ENCODE data around the gene SEMG1. TPM values are rescaled to one million over a fixed set of nuclear protein-coding genes. Genes with fewer than 3 reads are reported as not detected.

The SEMG1 gene
- not detected in 2 replicates for total RNA-seq
- long read RNA-seq, result 0 reads

GRCh38 chr20:45206725-45207124 is at the start of gene SEMG1:
Gene SEMG1 (plus strand): TSS chr20:45207033. CDS start chr20:45207054, 21 bp downstream.
- Mint-ChIP-seq H3K4me3 (ENCODE audit: unreplicated experiment) (no peak within 1 kb of the TSS), H3K27ac (ENCODE audit: unreplicated experiment) (no peak within 1 kb of the TSS), H3K36me3 (ENCODE audit: unreplicated experiment) (no peaks in the 10 kb centered on the region), H3K9me3 (ENCODE audit: unreplicated experiment) (no peaks in the 10 kb centered on the region), H3K27me3 (ENCODE audit: unreplicated experiment) (peaks cover 40% of the 10 kb centered on the region), H3K4me1 (ENCODE audit: unreplicated experiment) (no peaks in the 10 kb centered on the region)
- TF ChIP-seq CTCF (IDR thresholded peaks at IDR 0.05), result no peak
- no peak for DNase-seq (ENCODE audit: extremely low spot score, unreplicated experiment)

GRCh38 chr20:45157962-45158361 is 48.9 kb upstream of the SEMG1 start:
- peaks cover 31% of the 10 kb centered on the region for H3K27me3 Mint-ChIP-seq (ENCODE audit: unreplicated experiment)
- no peaks in the 10 kb centered on the region for H3K4me1 Mint-ChIP-seq (ENCODE audit: unreplicated experiment)
- no peaks in the 10 kb centered on the region for H3K36me3 Mint-ChIP-seq (ENCODE audit: unreplicated experiment)
- H3K9me3 Mint-ChIP-seq (ENCODE audit: unreplicated experiment), result peaks cover 19% of the 10 kb centered on the region
- no peak overlapping the region for H3K4me3 Mint-ChIP-seq (ENCODE audit: unreplicated experiment)
- TF ChIP-seq CTCF (IDR thresholded peaks at IDR 0.05), result no peak
- no peak for DNase-seq (ENCODE audit: extremely low spot score, unreplicated experiment)
- no peak overlapping the region for H3K27ac Mint-ChIP-seq (ENCODE audit: unreplicated experiment)

- peaks cover 24% of the 10 kb centered on the region for H3K9me3 Mint-ChIP-seq (ENCODE audit: unreplicated experiment)
- H3K4me3 Mint-ChIP-seq (ENCODE audit: unreplicated experiment), result no peak overlapping the region
- no peak overlapping the region for H3K27ac Mint-ChIP-seq (ENCODE audit: unreplicated experiment)
- H3K27me3 Mint-ChIP-seq (ENCODE audit: unreplicated experiment), result peaks cover 45% of the 10 kb centered on the region
- TF ChIP-seq CTCF (IDR thresholded peaks at IDR 0.05), result no peak
- DNase-seq (ENCODE audit: extremely low spot score, unreplicated experiment), result no peak
- H3K36me3 Mint-ChIP-seq (ENCODE audit: unreplicated experiment), result no peaks in the 10 kb centered on the region
- no peaks in the 10 kb centered on the region for H3K4me1 Mint-ChIP-seq (ENCODE audit: unreplicated experiment)
Observed at GRCh38 chr20:45163083-45163803, 43.6 kb upstream of the SEMG1 start.

- Mint-ChIP-seq H3K4me3 (ENCODE audit: unreplicated experiment) (no peak overlapping the region), H3K27me3 (ENCODE audit: unreplicated experiment) (peaks cover 43% of the 10 kb centered on the region), H3K27ac (ENCODE audit: unreplicated experiment) (no peak overlapping the region), H3K36me3 (ENCODE audit: unreplicated experiment) (no peaks in the 10 kb centered on the region), H3K4me1 (ENCODE audit: unreplicated experiment) (no peaks in the 10 kb centered on the region), H3K9me3 (ENCODE audit: unreplicated experiment) (peaks cover 17% of the 10 kb centered on the region)
- TF ChIP-seq CTCF (IDR thresholded peaks at IDR 0.05), result no peak
- no peak for DNase-seq (ENCODE audit: extremely low spot score, unreplicated experiment)
Observed at GRCh38 chr20:45164906-45165305, 41.9 kb upstream of the SEMG1 start.

- no peaks in the 10 kb centered on the region for H3K36me3 Mint-ChIP-seq (ENCODE audit: unreplicated experiment)
Observed at GRCh38 chr20:45173522-45173921, 33.3 kb upstream of the SEMG1 start.

More at GRCh38 chr20:45173522-45173921, 33.3 kb upstream of the SEMG1 start:
- DNase-seq (ENCODE audit: extremely low spot score, unreplicated experiment), result no peak
- no peaks in the 10 kb centered on the region for H3K4me1 Mint-ChIP-seq (ENCODE audit: unreplicated experiment)
- peaks cover 32% of the 10 kb centered on the region for H3K27me3 Mint-ChIP-seq (ENCODE audit: unreplicated experiment)
- H3K27ac Mint-ChIP-seq (ENCODE audit: unreplicated experiment), result no peak overlapping the region
- no peak for TF ChIP-seq CTCF (IDR thresholded peaks at IDR 0.05)
- H3K4me3 Mint-ChIP-seq (ENCODE audit: unreplicated experiment), result no peak overlapping the region
- peaks cover 3% of the 10 kb centered on the region for H3K9me3 Mint-ChIP-seq (ENCODE audit: unreplicated experiment)

Data from osteocyte (in vitro differentiated cells).